Stomach (tissue), 19 donors: Measurements from ENCODE around the gene TSPY4. TPM values are rescaled to one million over a fixed set of nuclear protein-coding genes. Genes with fewer than 3 reads are reported as not detected.
"Not testable (repeated sequence)": the region's sequence is repeated elsewhere in the genome, so short reads cannot be mapped to it uniquely, and the experiment has no call there.

Experiments used
- DNase-seq, 2 donors: peaks; one replicate each; pipeline versions ENCODE4 v3.0.0 to v3.0.0-alpha.2; 2013 to 2019
- H3K27ac ChIP-seq, 5 donors: fragments of 200-600 bp in 4 of 5; sonication (generic) in 4 of 5; one replicate each; pipeline ENCODE4 v1.5.1; 2013 to 2019; ENCODE audit warnings: mild to moderate bottlenecking in 1 of 5, moderate library complexity in 1 of 5
- H3K27me3 ChIP-seq, 3 donors: fragments of 200-600 bp; sonication (generic); one replicate each; pipeline ENCODE4 v1.5.1; 2017 to 2019; ENCODE audit warnings: mixed run types in 1 of 3
- H3K36me3 ChIP-seq, 4 donors: fragments of 200-600 bp; sonication (generic); 1 replicate in 3 of 4; 2 replicates in 1 of 4; pipeline ENCODE4 v1.5.1; 2016 to 2019
- H3K4me1 ChIP-seq, 4 donors: fragments of 200-600 bp; sonication (generic); one replicate each; pipeline ENCODE4 v1.5.1; 2016 to 2019
- H3K4me3 ChIP-seq, 4 donors: fragments of 200-600 bp; sonication (generic) in 3 of 4; one replicate each; pipeline ENCODE4 v1.5.1; 2016 to 2019; ENCODE audit warnings: mild to moderate bottlenecking in 1 of 4
- H3K9me3 ChIP-seq, 4 donors: fragments of 200-600 bp; sonication (generic); one replicate each; pipeline ENCODE4 v1.5.1; 2016 to 2019
- EP300 ChIP-seq: sonication (generic); formaldehyde crosslinking; IDR thresholded peaks from one replicate; pipeline ENCODE4 v1.6.1; 2017; ENCODE audit warnings: antibody characterized with exemption
- POLR2A ChIP-seq, 4 donors: fragments of 450-650 bp; IDR thresholded peaks; one replicate each; pipeline ENCODE4 v1.6.1; 2016; ENCODE audit warnings: antibody characterized with exemption in 4 of 4, control low read depth in 2 of 4, mild to moderate bottlenecking in 1 of 4, moderate library complexity in 1 of 4
- POLR2AphosphoS5 ChIP-seq, 3 donors: sonication (generic); formaldehyde crosslinking; IDR thresholded peaks; one replicate each; pipeline ENCODE4 v1.6.1; 2016; ENCODE audit warnings: antibody characterized with exemption in 3 of 3
- WGBS, 5 donors: extraction: QIAGEN DNeasy Blood & Tissue Kit in 3 of 5; methylation state at CpG; one replicate each; pipeline versions ENCODE4 v1.1.5 to v1.1.7; 2013 to 2018; 5-methylcytosine and 5-hydroxymethylcytosine counted together
- intact Hi-C: fragments of 100-400 bp; cut with DNase I; formaldehyde crosslinking; loops from one replicate; pipeline ENCODE4 v1.15.1; 2023; ENCODE audit warnings: low total_unique reads
- long read RNA-seq, 10 donors: transcript quantifications; one replicate each; lab custom pipeline, GENCODE V29; 2026
- polyA plus RNA-seq, 3 donors: library from polyadenylated mRNA; stranded (reverse); fragments of 200-250 nt; gene quantifications; one replicate each; pipeline ENCODE4 v1.2.3, GENCODE V29; 2013
- small RNA-seq, 4 donors: library from RNA; depleted of rRNA; stranded (forward); fragments of <200 nt; gene quantifications; one replicate each; pipeline ENCODE3, GENCODE V24; 2016
- total RNA-seq, 5 donors: library from RNA; depleted of rRNA; stranded (reverse); fragments of >200 nt; gene quantifications; one replicate each; pipeline versions ENCODE4 v1.1.0 to v1.2.3, GENCODE V29; 2014 to 2016
- TF ChIP-seq, protein P1 (sequence below), 7 experiments: fragments of 450-650 bp in 4 of 7; fragments of 200-600 bp in 3 of 7; sonication (generic) in 3 of 7; IDR thresholded peaks; one replicate each; pipeline ENCODE4 v1.5.1; 2016 to 2019; ENCODE audit warnings: antibody characterized with exemption in 7 of 7, control low read depth in 2 of 7, mild to moderate bottlenecking in 1 of 7
- donor health status: healthy with polysubstance abuse.
- donor health status: Bipolar disorder and iron deficiency.
- donor health status: healthy.

TSPY4 gene, protein sequence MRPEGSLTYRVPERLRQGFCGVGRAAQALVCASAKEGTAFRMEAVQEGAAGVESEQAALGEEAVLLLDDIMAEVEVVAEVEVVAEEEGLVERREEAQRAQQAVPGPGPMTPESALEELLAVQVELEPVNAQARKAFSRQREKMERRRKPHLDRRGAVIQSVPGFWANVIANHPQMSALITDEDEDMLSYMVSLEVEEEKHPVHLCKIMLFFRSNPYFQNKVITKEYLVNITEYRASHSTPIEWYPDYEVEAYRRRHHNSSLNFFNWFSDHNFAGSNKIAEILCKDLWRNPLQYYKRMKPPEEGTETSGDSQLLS
- total RNA-seq (not detected), polyA plus RNA-seq (not detected)
- long read RNA-seq, donor 1 = 0 reads
- long read RNA-seq, donor 2 = 0 reads
- long read RNA-seq, donor 3 = 0 reads
- long read RNA-seq, donor 4 = 0 reads
- long read RNA-seq, donor 5 = 0 reads
- long read RNA-seq, donor 6 = 0 reads
- long read RNA-seq, donor 7 = 0 reads
- long read RNA-seq, donor 8 = 0 reads
- long read RNA-seq, donor 9 = 0 reads
- long read RNA-seq, donor 10 = 0 reads

DNA sequence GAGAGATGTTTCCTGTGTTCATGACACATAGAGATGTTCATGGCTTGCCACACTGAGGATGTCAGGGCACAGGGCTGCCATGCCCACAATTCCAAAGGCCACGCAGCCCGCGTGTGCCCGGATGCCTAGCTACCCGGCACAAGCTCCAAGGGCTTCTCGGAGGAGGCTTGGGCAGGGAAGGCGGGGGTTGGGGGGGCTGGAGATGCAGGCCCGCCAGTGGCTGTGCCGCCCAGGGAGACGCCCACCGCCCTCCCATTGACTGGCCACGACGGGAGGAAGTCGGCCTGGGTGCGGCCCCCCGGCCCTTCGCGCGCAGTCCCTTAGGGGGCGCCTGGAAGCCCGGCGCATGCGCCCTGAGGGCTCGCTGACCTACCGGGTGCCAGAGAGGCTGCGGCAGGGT is at the start of gene TSPY4:
TSS of gene TSPY4 (plus strand) at position 301 of the 400 bp plus-strand sequence. CDS start at position 347, 46 bp downstream.
- intact Hi-C loops, DNase-seq: not testable (repeated sequence)

DNA sequence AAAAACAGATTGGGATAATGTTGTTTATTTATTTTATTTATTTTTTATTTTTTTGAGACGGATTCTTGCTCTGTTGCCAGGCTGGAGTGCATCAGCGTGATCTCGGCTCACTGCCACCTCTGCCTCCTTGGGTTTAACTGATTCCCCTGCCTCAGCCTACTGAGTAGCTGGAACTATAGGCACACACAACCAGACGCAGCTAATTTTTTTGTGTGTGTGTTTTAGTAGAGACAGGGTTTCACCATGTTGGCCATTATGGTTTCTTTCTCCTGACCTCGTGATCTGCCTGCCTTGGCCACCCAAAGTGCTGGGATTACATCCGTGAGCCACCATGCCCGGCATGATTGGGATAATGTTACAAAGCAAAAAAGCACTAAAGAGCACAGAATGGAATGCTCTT is 16.3 kb upstream of the TSPY4 start:
- Histone ChIP-seq H3K27ac (no peak overlapping the region), H3K9me3 (no peaks in the 10 kb centered on the region), H3K27me3 (no peaks in the 10 kb centered on the region), H3K4me1 (no peaks in the 10 kb centered on the region), H3K4me3 (no peak overlapping the region), H3K36me3 (no peaks in the 10 kb centered on the region)
- DNase-seq = no peak
- intact Hi-C loops = no loop called here
- TF ChIP-seq POLR2AphosphoS5 (IDR thresholded peaks at IDR 0.05) (no peak), POLR2A (IDR thresholded peaks at IDR 0.05) (no peak), EP300 (no peak)
- TF ChIP-seq, protein P1, sequence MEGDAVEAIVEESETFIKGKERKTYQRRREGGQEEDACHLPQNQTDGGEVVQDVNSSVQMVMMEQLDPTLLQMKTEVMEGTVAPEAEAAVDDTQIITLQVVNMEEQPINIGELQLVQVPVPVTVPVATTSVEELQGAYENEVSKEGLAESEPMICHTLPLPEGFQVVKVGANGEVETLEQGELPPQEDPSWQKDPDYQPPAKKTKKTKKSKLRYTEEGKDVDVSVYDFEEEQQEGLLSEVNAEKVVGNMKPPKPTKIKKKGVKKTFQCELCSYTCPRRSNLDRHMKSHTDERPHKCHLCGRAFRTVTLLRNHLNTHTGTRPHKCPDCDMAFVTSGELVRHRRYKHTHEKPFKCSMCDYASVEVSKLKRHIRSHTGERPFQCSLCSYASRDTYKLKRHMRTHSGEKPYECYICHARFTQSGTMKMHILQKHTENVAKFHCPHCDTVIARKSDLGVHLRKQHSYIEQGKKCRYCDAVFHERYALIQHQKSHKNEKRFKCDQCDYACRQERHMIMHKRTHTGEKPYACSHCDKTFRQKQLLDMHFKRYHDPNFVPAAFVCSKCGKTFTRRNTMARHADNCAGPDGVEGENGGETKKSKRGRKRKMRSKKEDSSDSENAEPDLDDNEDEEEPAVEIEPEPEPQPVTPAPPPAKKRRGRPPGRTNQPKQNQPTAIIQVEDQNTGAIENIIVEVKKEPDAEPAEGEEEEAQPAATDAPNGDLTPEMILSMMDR (IDR thresholded peaks at IDR 0.05) = no peak
- WGBS, 5 donors = 67 to 74% (median 70%) methylated on average over 7 of the region's 7 CpGs; no CpG with 5 or more reads in 2 of the 5 donors

More for the DNA sequence above, at the start of gene TSPY4:
- H3K27me3 ChIP-seq, H3K4me3 ChIP-seq, H3K4me1 ChIP-seq, H3K36me3 ChIP-seq, H3K9me3 ChIP-seq, H3K27ac ChIP-seq: not testable (repeated sequence)
- 91 to 95% methylated on average over 11 to 15 of the region's 26 CpGs; no CpG with 5 or more reads in 3 of the 5 donors for WGBS, 5 donors

DNA sequence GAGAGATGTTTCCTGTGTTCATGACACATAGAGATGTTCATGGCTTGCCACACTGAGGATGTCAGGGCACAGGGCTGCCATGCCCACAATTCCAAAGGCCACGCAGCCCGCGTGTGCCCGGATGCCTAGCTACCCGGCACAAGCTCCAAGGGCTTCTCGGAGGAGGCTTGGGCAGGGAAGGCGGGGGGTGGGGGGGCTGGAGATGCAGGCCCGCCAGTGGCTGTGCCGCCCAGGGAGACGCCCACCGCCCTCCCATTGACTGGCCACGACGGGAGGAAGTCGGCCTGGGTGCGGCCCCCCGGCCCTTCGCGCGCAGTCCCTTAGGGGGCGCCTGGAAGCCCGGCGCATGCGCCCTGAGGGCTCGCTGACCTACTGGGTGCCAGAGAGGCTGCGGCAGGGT is 20.2 kb downstream of the TSPY4 start, which contains the start of gene TSPY8:
TSS of gene TSPY8 (plus strand) at position 301 of the 400 bp plus-strand sequence. CDS start at position 347, 46 bp downstream.
- H3K9me3 ChIP-seq, H3K4me3 ChIP-seq, H3K4me1 ChIP-seq, H3K27me3 ChIP-seq, intact Hi-C loops, H3K36me3 ChIP-seq, DNase-seq, H3K27ac ChIP-seq: not testable (repeated sequence)
- 88% methylated on average over 10 of the region's 25 CpGs; no CpG with 5 or more reads in 4 of the 5 donors for WGBS, 5 donors

Small RNA genes within 50 kb of the gene (small RNA-seq; reads per million reads assigned to genes)
- gene AC006158.1 = 0 reads per million in 4 donors

Other genes starting within 250 kb of the TSPY4 start
- not detected for gene TSPY8, start 20.3 kb downstream of the TSPY4 start, total RNA-seq
- gene TSPY8, start 20.3 kb downstream of the TSPY4 start, polyA plus RNA-seq = not detected
- gene TSPY3, start 61.0 kb downstream of the TSPY4 start, total RNA-seq = not detected
- gene TSPY3, start 61.0 kb downstream of the TSPY4 start, polyA plus RNA-seq = not detected
- not detected for gene TSPY1, start 129.5 kb downstream of the TSPY4 start, total RNA-seq
- gene TSPY1, start 129.5 kb downstream of the TSPY4 start, polyA plus RNA-seq = not detected
- gene TSPY9, start 149.8 kb downstream of the TSPY4 start, total RNA-seq = not detected
- gene TSPY9, start 149.8 kb downstream of the TSPY4 start, polyA plus RNA-seq = not detected
- not detected for gene TSPY10, start 190.4 kb downstream of the TSPY4 start, total RNA-seq
- not detected for gene TSPY10, start 190.4 kb downstream of the TSPY4 start, polyA plus RNA-seq